Hepatic stellate cell (primary cell): ENCODE measurements around the gene UBXN7.
"Not testable (repeated sequence)": the region's sequence is repeated elsewhere in the genome, so short reads cannot be mapped to it uniquely, and the experiment has no call there.

Source experiments
- DNase-seq: peaks from one replicate; pipeline ENCODE4 v3.0.0; 2011; ENCODE audit warnings: low spot score

Gene UBXN7

GRCh38 chr3:196418601-196419000 is 13.6 kb downstream of the UBXN7 start:
- DNase-seq: no peak

- no peak for DNase-seq
Observed at GRCh38 chr3:196414469-196414868, 17.8 kb downstream of the UBXN7 start.

GRCh38 chr3:196412704-196413103 is 19.5 kb downstream of the UBXN7 start:
- DNase-seq: no peak

- DNase-seq: no peak
Observed at GRCh38 chr3:196409409-196409808, 22.8 kb downstream of the UBXN7 start.

GRCh38 chr3:196408565-196409300 is 23.5 kb downstream of the UBXN7 start:
- DNase-seq: no peak

- peak; percentile 82 for DNase-seq
Observed at GRCh38 chr3:196406811-196407470, 25.3 kb downstream of the UBXN7 start.

GRCh38 chr3:196400331-196400730 is 31.9 kb downstream of the UBXN7 start:
- DNase-seq: no peak

GRCh38 chr3:196399485-196399945 is 32.7 kb downstream of the UBXN7 start:
- peak; percentile 50 for DNase-seq

GRCh38 chr3:196398782-196399181 is 33.4 kb downstream of the UBXN7 start:
- DNase-seq: no peak

GRCh38 chr3:196397941-196398340 is 34.3 kb downstream of the UBXN7 start:
- no peak for DNase-seq

GRCh38 chr3:196390116-196390515 is 42.1 kb downstream of the UBXN7 start:
- DNase-seq: no peak

GRCh38 chr3:196388956-196389355 is 43.3 kb downstream of the UBXN7 start:
- DNase-seq: peak; percentile 30

- not testable (repeated sequence) for DNase-seq
Observed at GRCh38 chr3:196387941-196388340, 44.3 kb downstream of the UBXN7 start.

- not testable (repeated sequence) for DNase-seq
Observed at GRCh38 chr3:196386797-196387196, 45.4 kb downstream of the UBXN7 start.

GRCh38 chr3:196386034-196386433 is 46.2 kb downstream of the UBXN7 start:
- not testable (repeated sequence) for DNase-seq

- DNase-seq: not testable (repeated sequence)
Observed at GRCh38 chr3:196385446-196385845, 46.8 kb downstream of the UBXN7 start.

- DNase-seq: no peak
Observed at GRCh38 chr3:196378146-196378841, 53.9 kb downstream of the UBXN7 start.

- DNase-seq: no peak
Observed at GRCh38 chr3:196377321-196377720, 54.9 kb downstream of the UBXN7 start.

- no peak for DNase-seq
Observed at GRCh38 chr3:196365736-196366135, 66.5 kb downstream of the UBXN7 start.

- no peak for DNase-seq
Observed at GRCh38 chr3:196360586-196360985, 71.6 kb downstream of the UBXN7 start.

- DNase-seq: not testable (repeated sequence)
Observed at GRCh38 chr3:196358540-196358939, 73.7 kb downstream of the UBXN7 start.

GRCh38 chr3:196357905-196358304 is 74.3 kb downstream of the UBXN7 start:
- DNase-seq: no peak

- no peak for DNase-seq
Observed at GRCh38 chr3:196356556-196356955, 75.7 kb downstream of the UBXN7 start.
